GM12865 (cell line): ENCODE measurements around the gene OR2V2.

Experiments
- DNase-seq: peaks from one replicate; pipeline ENCODE4 v3.0.0; 2010; ENCODE audit warnings: low read depth
- H3K4me3 ChIP-seq: 2 replicates; pipeline ENCODE4 v1.5.1; 2011; ENCODE audit warnings: mild to moderate bottlenecking, low read depth, low read length, control low read depth
- CTCF ChIP-seq: IDR thresholded peaks from 2 replicates; pipeline ENCODE4 v1.5.1; 2011; ENCODE audit warnings: low read length, control low read depth, low read depth, inconsistent platforms; ENCODE audit not compliant: insufficient read depth; ENCODE audit errors: missing control alignments

Gene OR2V2

GRCh38 chr5:181168595-181169118, 21.3 kb downstream of the OR2V2 start:
- TF ChIP-seq CTCF: no peak
- no peak overlapping the region for H3K4me3 ChIP-seq
- DNase-seq: no peak

- peak; percentile 89 for DNase-seq
- peak overlapping the region; percentile 5 for H3K4me3 ChIP-seq
Measured at GRCh38 chr5:181169459-181170236, 22.3 kb downstream of the OR2V2 start.

GRCh38 chr5:181170237-181170825, 22.9 kb downstream of the OR2V2 start:
- DNase-seq: no peak

GRCh38 chr5:181170996-181171395, 23.6 kb downstream of the OR2V2 start:
- no peak overlapping the region for H3K4me3 ChIP-seq
- no peak for TF ChIP-seq CTCF
- DNase-seq: no peak

More at GRCh38 chr5:181170237-181170825, 22.9 kb downstream of the OR2V2 start:
- TF ChIP-seq CTCF: no peak
- H3K4me3 ChIP-seq: peak overlapping the region; percentile 5

- H3K4me3 ChIP-seq: no peak overlapping the region
- no peak for DNase-seq
- no peak for TF ChIP-seq CTCF
Measured at GRCh38 chr5:181171782-181172181, 24.4 kb downstream of the OR2V2 start.

GRCh38 chr5:181173027-181173419, 25.6 kb downstream of the OR2V2 start:
- no peak for TF ChIP-seq CTCF
- DNase-seq: peak; percentile 68
- H3K4me3 ChIP-seq: peak overlapping the region; percentile 50

GRCh38 chr5:181173420-181174342, 26.3 kb downstream of the OR2V2 start:
- TF ChIP-seq CTCF: no peak
- DNase-seq: peak; percentile 88
- H3K4me3 ChIP-seq: peak overlapping the region; percentile 50
